ENCODE data around the gene CCL22.

DNA sequence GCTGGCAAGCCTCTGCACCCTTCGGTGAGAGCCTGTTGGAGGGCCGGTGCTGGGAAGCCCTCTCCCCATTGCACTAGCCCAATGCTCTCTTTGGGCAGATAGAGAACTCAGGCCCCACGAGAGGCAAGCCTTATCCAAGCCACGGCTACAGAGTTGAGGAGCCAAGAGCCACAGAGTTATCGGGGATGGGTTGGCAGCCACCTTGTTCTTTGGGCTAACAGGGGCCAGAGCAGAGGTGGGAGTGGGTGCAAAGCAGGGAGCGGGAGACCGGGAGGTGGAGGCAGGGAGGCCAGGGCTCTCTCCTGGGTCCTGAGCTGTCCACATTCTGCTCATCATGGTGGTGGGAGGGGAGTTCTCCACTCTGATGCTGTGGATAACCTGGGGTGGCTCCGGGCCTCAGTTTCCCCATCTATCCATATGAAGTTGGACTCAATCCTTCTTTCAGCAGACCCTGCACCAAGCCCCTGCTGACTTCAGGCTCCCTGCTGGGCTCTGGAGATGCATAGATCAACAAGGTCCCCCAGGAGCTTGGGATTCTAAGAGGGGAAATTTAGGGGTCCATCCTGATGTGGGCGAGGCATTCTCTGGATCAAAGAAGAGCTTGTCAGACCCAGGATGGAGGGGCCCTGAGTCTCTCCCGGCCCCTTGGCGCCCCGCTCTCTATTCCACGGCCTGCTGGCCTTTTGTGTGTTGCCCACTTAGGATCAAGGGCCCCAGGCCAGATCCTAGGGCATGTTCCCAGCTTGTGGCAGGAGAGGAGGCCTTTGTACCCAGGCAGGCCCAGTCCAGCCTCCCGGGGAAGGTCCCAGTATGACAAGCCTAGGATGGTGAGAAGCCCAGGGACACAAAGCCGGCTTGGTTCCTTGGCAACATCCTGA lies 13.2 kb downstream of the CCL22 start:
- no peak for TF ChIP-seq POLR2A (IDR thresholded peaks at IDR 0.05)
- TF ChIP-seq, protein P1, sequence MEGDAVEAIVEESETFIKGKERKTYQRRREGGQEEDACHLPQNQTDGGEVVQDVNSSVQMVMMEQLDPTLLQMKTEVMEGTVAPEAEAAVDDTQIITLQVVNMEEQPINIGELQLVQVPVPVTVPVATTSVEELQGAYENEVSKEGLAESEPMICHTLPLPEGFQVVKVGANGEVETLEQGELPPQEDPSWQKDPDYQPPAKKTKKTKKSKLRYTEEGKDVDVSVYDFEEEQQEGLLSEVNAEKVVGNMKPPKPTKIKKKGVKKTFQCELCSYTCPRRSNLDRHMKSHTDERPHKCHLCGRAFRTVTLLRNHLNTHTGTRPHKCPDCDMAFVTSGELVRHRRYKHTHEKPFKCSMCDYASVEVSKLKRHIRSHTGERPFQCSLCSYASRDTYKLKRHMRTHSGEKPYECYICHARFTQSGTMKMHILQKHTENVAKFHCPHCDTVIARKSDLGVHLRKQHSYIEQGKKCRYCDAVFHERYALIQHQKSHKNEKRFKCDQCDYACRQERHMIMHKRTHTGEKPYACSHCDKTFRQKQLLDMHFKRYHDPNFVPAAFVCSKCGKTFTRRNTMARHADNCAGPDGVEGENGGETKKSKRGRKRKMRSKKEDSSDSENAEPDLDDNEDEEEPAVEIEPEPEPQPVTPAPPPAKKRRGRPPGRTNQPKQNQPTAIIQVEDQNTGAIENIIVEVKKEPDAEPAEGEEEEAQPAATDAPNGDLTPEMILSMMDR (IDR thresholded peaks at IDR 0.05), result no peak
